HG03097 (cell line): ENCODE results near the gene HDAC9.

Experiments
- ATAC-seq: cut with Tn5 transposase; IDR thresholded peaks from one replicate; pipeline ENCODE4 v1.9.1; 2021; ENCODE audit not compliant: unreplicated experiment, low FRiP score

Gene HDAC9

DNA sequence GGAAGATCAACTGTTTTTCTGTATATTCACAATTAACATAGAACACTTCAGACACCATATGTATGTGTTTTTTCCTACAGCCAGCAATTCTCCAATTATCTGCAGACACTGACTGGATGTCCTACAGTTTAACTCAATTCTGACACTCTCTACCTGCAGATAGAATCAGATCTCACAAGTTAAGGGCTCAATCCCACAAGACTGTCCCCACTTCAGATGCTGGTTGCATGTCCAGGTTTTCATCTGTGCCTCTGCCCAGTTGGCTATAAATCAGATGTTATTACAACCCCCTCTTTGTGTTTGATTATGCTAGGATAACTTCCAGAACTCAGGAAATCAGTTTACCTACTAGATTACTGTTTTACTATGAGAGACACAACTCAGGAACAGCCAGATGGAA lies 326.0 kb downstream of the HDAC9 start:
- ATAC-seq = no peak

- no peak for ATAC-seq
Measured at GRCh38 chr7:18824157-18824556, 328.6 kb downstream of the HDAC9 start.

DNA sequence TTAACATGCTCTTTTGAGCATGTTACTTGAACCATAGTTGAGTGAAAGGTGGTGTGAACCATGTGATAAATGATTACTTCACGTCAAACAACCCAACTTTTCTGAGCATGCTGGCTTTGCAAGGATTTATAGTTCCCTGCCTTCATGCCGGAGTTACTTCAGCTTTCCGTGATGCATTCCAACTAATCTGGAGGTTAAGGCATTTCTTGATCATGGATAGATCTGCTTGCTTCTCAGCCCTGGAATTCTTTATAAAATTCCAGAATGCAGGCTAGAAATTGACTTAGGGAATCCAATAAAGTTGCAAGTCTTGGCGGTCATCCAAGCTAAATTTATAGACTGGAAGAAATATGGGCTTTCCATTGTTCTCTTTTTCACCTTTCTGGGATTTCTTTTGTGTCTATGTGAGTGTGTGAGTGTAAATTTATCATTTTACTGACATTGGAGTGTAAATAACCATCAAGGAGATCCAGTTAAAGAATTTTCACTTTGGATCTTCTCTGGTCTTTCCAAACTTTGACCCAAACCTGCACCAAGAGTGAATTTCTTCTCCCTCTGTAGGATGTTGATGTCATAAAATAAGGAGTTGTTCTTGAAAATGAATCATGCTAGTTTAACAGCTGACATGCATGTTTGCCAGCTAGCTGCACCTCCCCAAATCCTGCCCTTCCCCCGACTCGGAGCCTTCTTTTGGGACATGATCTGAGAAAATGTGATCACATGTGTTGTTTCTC lies 332.9 kb downstream of the HDAC9 start:
- no peak for ATAC-seq

GRCh38 chr7:18828994-18829857 lies 333.7 kb downstream of the HDAC9 start:
- ATAC-seq = no peak

GRCh38 chr7:18829858-18830285 lies 334.3 kb downstream of the HDAC9 start:
- no peak for ATAC-seq

GRCh38 chr7:18831419-18831818 lies 335.9 kb downstream of the HDAC9 start:
- no peak for ATAC-seq

DNA sequence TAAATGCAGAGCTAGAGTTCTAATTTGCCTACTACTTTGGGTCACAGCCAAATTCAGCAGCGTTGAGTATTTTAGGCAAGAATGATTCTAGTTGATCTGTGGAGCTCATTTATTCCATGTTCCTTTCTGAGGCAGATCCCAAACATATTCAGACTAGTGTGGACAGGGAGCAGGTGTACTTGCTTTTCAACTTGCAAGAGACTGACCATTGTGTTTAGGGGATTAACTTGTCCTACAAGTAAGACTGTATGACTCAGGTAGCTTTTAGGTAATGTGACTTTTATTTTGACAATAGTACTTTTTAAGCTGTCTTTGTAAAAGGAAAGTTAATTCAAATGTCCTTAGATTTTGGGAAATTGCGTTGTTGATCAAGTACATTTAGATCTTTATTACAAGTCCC lies 336.4 kb downstream of the HDAC9 start:
- ATAC-seq = no peak

GRCh38 chr7:18834577-18834976 lies 339.0 kb downstream of the HDAC9 start:
- ATAC-seq = no peak

GRCh38 chr7:18835001-18835690 lies 339.6 kb downstream of the HDAC9 start:
- ATAC-seq = no peak

DNA sequence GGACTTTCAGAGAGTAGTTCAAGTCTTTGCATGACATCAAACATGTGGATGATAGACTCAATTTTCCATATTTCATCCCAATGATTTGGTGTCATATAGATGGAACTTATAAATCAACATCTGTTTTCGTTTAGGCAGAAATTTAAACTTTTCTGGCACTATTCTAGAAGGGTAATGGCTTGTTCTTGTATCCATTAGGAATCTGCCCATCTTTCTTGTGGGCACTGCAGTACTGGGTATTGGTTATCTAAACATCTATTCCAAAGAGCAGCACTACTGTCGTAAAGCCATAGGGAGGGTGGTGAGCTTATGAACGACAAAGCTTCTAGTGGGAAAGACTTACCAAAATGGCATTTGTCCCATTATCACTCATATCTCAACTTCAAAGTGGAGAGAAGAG lies 348.4 kb downstream of the HDAC9 start:
- no peak for ATAC-seq

- no peak for ATAC-seq
Measured at GRCh38 chr7:18844735-18845134, 349.2 kb downstream of the HDAC9 start.

DNA sequence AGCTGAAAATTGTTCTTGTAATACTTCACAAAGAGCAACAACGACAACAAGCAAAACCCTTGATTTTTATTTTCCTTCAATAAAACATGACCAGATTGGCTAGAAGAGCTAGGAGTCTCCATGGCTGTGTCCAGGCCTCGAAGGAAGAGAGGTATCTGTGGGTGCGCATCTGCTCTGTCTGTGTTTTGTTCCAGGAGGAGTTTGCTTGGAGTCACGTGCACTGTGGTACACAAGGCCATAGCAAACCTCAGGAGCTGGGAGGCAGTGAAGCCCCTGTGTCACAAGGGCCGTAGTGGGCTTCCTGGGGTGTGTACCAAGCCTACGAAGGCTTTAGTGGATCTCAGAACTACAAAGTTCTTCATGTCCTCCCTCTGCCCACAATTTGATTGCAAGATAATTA lies 350.2 kb downstream of the HDAC9 start:
- ATAC-seq = no peak

DNA sequence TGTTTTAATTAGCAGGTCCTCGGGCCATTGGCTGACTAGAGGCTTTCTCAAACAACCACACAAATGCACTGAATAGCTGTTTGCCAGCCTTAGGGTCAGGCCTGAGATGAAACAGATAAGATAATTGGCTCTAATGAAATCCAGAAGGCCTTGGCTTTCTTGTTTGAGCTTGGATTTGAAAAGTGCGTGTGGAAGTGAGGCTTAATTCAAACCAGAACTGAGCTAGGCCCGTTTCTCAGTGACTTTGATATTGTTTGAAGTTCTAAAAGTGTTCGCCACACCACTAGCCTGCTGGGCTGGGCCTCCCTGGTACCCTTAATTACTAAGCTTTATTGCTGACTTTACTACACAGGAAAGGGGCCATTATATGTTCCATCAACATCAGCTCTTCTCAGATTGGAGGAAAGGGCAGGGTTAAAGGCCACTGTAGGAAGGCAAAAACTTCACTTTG lies 351.2 kb downstream of the HDAC9 start:
- no peak for ATAC-seq

GRCh38 chr7:18849130-18849529 lies 353.6 kb downstream of the HDAC9 start:
- ATAC-seq = no peak

DNA sequence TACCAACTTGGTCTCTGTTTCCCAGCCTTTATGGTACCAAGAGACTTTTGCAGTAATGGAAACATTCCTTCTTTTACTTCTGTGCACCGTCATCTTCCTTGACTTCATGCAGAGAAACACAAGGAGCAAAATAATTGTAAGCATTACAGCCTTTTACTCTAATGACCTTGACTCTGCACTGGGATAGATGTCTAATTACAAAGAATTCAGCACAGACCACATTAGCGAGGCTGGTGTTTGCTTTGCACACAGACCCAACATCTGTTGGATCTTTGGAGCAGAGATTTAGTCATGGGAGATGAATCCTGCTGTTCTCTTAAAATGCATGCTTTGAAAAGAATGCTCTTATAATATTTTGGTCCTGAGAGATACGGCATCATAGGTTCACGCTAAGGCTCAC lies 360.2 kb downstream of the HDAC9 start:
- no peak for ATAC-seq

GRCh38 chr7:18858232-18858631 lies 362.7 kb downstream of the HDAC9 start:
- ATAC-seq = no peak

DNA sequence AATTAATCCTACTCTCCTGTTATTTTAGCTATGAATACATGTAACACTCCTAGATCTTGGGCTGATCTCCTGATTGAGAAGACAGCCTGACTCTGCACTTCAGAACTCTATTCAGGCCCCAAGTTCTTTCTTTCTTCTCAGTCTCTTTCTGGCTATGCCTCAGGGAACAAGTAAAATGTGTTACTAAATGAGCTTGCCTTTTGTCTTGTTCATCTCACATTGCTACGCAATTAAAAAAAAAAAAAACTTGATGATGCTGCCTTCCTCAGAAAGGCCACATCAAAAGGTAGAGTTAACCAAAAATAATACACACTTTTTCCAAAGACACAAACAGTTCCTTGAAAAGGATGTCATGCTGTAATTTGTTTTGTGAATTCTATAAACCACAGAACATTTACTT lies 363.8 kb downstream of the HDAC9 start:
- ATAC-seq = no peak

- ATAC-seq = no peak
Measured at GRCh38 chr7:18860221-18860620, 364.7 kb downstream of the HDAC9 start.

- no peak for ATAC-seq
Measured at GRCh38 chr7:18861514-18862118, 366.1 kb downstream of the HDAC9 start.

DNA sequence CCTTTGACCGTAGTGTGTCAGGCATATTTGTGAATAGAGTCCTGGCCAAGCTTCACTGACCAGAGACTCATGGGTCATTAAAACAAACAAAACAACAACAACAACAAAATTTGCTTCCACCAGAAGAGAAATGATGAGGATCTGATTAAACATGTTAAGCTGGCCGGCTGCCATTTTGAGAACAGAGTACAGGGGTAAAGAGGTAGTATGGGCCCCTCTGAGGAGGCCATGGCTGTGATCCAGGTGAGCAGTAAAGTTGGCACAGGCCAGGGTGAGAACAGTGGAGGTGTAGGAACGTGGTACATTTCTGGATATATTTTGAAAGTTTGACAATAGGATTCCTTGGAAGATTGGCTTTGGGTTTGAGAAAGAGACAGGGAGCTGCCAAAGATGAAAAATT lies 369.4 kb downstream of the HDAC9 start:
- no peak for ATAC-seq
